ENCODE data around the gene CLDN24. TPM values are rescaled to one million over a fixed set of nuclear protein-coding genes. Genes with fewer than 3 reads are reported as not detected.

CLDN24 gene
- total RNA-seq, 1 donor from 2014 or later: not detected

GRCh38 chr4:183314806-183315205 is 7.4 kb downstream of the CLDN24 start:
- no peak for DNase-seq
- peaks cover 2% of the 10 kb centered on the region for H3K9me3 Mint-ChIP-seq (ENCODE audit: unreplicated experiment)
- peaks cover 8% of the 10 kb centered on the region for H3K36me3 Mint-ChIP-seq (ENCODE audit: unreplicated experiment)
- H3K27me3 Mint-ChIP-seq (ENCODE audit: unreplicated experiment): no peaks in the 10 kb centered on the region
- no peak overlapping the region for H3K4me3 Mint-ChIP-seq (ENCODE audit: unreplicated experiment)
- TF ChIP-seq CTCF (IDR thresholded peaks at IDR 0.05; ENCODE audit: partially characterized antibody, unreplicated experiment): no peak
- H3K27ac Mint-ChIP-seq (ENCODE audit: unreplicated experiment): no peak overlapping the region
- H3K4me1 Mint-ChIP-seq (ENCODE audit: low read depth, unreplicated experiment): no peaks in the 10 kb centered on the region

- Mint-ChIP-seq H3K9me3 (ENCODE audit: unreplicated experiment) (peaks cover 2% of the 10 kb centered on the region), H3K4me3 (ENCODE audit: unreplicated experiment) (no peak overlapping the region), H3K27ac (ENCODE audit: unreplicated experiment) (no peak overlapping the region), H3K27me3 (ENCODE audit: unreplicated experiment) (no peaks in the 10 kb centered on the region), H3K4me1 (ENCODE audit: low read depth, unreplicated experiment) (no peaks in the 10 kb centered on the region), H3K36me3 (ENCODE audit: unreplicated experiment) (peaks cover 8% of the 10 kb centered on the region)
- TF ChIP-seq CTCF (IDR thresholded peaks at IDR 0.05; ENCODE audit: partially characterized antibody, unreplicated experiment): no peak
- DNase-seq: no peak
Measured at GRCh38 chr4:183314336-183314735, 7.9 kb downstream of the CLDN24 start.

- Mint-ChIP-seq H3K27ac (ENCODE audit: unreplicated experiment) (no peak overlapping the region), H3K36me3 (ENCODE audit: unreplicated experiment) (peaks cover 8% of the 10 kb centered on the region), H3K4me1 (ENCODE audit: low read depth, unreplicated experiment) (no peaks in the 10 kb centered on the region), H3K4me3 (ENCODE audit: unreplicated experiment) (no peak overlapping the region), H3K9me3 (ENCODE audit: unreplicated experiment) (peaks cover 2% of the 10 kb centered on the region), H3K27me3 (ENCODE audit: unreplicated experiment) (no peaks in the 10 kb centered on the region)
- TF ChIP-seq CTCF (IDR thresholded peaks at IDR 0.05; ENCODE audit: partially characterized antibody, unreplicated experiment): no peak
- DNase-seq: no peak
Measured at GRCh38 chr4:183312841-183313240, 9.4 kb downstream of the CLDN24 start.

- Mint-ChIP-seq H3K27ac (ENCODE audit: unreplicated experiment) (no peak overlapping the region), H3K9me3 (ENCODE audit: unreplicated experiment) (no peaks in the 10 kb centered on the region), H3K27me3 (ENCODE audit: unreplicated experiment) (no peaks in the 10 kb centered on the region), H3K4me3 (ENCODE audit: unreplicated experiment) (no peak overlapping the region), H3K4me1 (ENCODE audit: low read depth, unreplicated experiment) (no peaks in the 10 kb centered on the region), H3K36me3 (ENCODE audit: unreplicated experiment) (no peaks in the 10 kb centered on the region)
- DNase-seq: no peak
- TF ChIP-seq CTCF (IDR thresholded peaks at IDR 0.05; ENCODE audit: partially characterized antibody, unreplicated experiment): no peak
Measured at GRCh38 chr4:183306811-183307210, 15.4 kb downstream of the CLDN24 start.

- H3K4me3 Mint-ChIP-seq (ENCODE audit: unreplicated experiment): no peak overlapping the region
- H3K27me3 Mint-ChIP-seq (ENCODE audit: unreplicated experiment): no peaks in the 10 kb centered on the region
- no peaks in the 10 kb centered on the region for H3K36me3 Mint-ChIP-seq (ENCODE audit: unreplicated experiment)
- no peaks in the 10 kb centered on the region for H3K9me3 Mint-ChIP-seq (ENCODE audit: unreplicated experiment)
- DNase-seq: no peak
- no peak for TF ChIP-seq CTCF (IDR thresholded peaks at IDR 0.05; ENCODE audit: partially characterized antibody, unreplicated experiment)
- no peaks in the 10 kb centered on the region for H3K4me1 Mint-ChIP-seq (ENCODE audit: low read depth, unreplicated experiment)
- no peak overlapping the region for H3K27ac Mint-ChIP-seq (ENCODE audit: unreplicated experiment)
Measured at GRCh38 chr4:183304538-183304937, 17.7 kb downstream of the CLDN24 start.

All from glutamatergic neuron (in vitro differentiated cells).